Upper lobe of right lung (tissue), 1 donor: ENCODE measurements around the gene CHD9NB. TPM values are rescaled to one million over a fixed set of nuclear protein-coding genes. Genes with fewer than 3 reads are reported as not detected.
A peak's percentile ranks its signal among the peaks of the same experiment; 100 is the strongest.

Experiments
- ATAC-seq: fragments of 200-7000 bp; cut with Tn5 transposase; one replicate; pipeline ENCODE4 v1.9.1; 2020; ENCODE audit warnings: mild to moderate bottlenecking, moderate library complexity
- DNase-seq: peaks from one replicate; pipeline ENCODE4 v3.0.0-alpha.2; 2020
- H3K27ac ChIP-seq: fragments of 200-600 bp; one replicate; pipeline ENCODE4 v1.8.0; 2022
- H3K27me3 ChIP-seq: fragments of 200-600 bp; one replicate; pipeline ENCODE4 v1.8.0; 2022; ENCODE audit warnings: mild to moderate bottlenecking
- H3K36me3 ChIP-seq: fragments of 200-600 bp; one replicate; pipeline ENCODE4 v1.8.0; 2022
- H3K4me1 ChIP-seq: fragments of 200-600 bp; one replicate; pipeline ENCODE4 v1.8.0; 2022
- H3K4me3 ChIP-seq: fragments of 200-600 bp; one replicate; pipeline ENCODE4 v1.8.0; 2022; ENCODE audit warnings: mild to moderate bottlenecking
- H3K9me3 ChIP-seq: fragments of 200-600 bp; one replicate; pipeline ENCODE4 v1.8.0; 2022
- intact Hi-C: fragments of 100-400 bp; cut with DNase I; formaldehyde crosslinking; loops from one replicate; pipeline ENCODE4 v1.11.0; 2022
- total RNA-seq: library from RNA; stranded (reverse); fragmentation: NEBNext Ultra II Directional; extraction: Animal tissue kit (Norgen Biotek cat#: 25700); gene quantifications from one replicate; pipeline ENCODE4 v1.2.1, GENCODE V29; 2021
- TF ChIP-seq, protein P1 (sequence below): fragments of 200-600 bp; IDR thresholded peaks from one replicate; pipeline ENCODE4 v1.8.0; 2022; ENCODE audit warnings: antibody characterized with exemption
- donor health status: DM: no; HTN: yes; CAD: no; lungs with severe emphysema.

Gene CHD9NB
- total RNA-seq, 1 donor from 2014 or later: 1.1 TPM

DNA sequence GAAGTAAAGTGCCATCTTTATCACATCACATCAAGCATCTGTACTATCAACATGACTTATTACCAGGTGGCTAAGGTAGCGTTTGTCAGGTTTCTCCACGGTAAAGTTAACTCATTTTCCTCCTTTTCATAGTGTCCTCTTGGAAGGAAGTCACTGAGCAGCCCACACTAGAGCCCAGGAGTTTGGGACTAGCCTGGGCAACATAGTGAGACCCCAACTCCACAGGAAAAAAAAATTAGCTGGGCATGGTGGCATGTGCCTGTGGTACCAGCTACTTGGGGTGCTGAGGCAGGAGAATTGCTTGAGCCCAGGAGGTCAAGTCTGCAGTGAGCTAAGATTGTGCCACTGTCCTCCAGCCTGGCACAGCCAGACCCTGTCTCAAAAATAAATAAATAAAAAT lies 15.0 kb upstream of the CHD9NB start:
- Histone ChIP-seq H3K4me1 (peaks cover 49% of the 10 kb centered on the region), H3K4me3 (no peak overlapping the region), H3K27me3 (no peaks in the 10 kb centered on the region), H3K9me3 (no peaks in the 10 kb centered on the region), H3K27ac (no peak overlapping the region), H3K36me3 (no peaks in the 10 kb centered on the region)
- no peak for ATAC-seq
- TF ChIP-seq, protein P1, sequence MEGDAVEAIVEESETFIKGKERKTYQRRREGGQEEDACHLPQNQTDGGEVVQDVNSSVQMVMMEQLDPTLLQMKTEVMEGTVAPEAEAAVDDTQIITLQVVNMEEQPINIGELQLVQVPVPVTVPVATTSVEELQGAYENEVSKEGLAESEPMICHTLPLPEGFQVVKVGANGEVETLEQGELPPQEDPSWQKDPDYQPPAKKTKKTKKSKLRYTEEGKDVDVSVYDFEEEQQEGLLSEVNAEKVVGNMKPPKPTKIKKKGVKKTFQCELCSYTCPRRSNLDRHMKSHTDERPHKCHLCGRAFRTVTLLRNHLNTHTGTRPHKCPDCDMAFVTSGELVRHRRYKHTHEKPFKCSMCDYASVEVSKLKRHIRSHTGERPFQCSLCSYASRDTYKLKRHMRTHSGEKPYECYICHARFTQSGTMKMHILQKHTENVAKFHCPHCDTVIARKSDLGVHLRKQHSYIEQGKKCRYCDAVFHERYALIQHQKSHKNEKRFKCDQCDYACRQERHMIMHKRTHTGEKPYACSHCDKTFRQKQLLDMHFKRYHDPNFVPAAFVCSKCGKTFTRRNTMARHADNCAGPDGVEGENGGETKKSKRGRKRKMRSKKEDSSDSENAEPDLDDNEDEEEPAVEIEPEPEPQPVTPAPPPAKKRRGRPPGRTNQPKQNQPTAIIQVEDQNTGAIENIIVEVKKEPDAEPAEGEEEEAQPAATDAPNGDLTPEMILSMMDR: no peak
- intact Hi-C loops: no loop called here
- DNase-seq: no peak

DNA sequence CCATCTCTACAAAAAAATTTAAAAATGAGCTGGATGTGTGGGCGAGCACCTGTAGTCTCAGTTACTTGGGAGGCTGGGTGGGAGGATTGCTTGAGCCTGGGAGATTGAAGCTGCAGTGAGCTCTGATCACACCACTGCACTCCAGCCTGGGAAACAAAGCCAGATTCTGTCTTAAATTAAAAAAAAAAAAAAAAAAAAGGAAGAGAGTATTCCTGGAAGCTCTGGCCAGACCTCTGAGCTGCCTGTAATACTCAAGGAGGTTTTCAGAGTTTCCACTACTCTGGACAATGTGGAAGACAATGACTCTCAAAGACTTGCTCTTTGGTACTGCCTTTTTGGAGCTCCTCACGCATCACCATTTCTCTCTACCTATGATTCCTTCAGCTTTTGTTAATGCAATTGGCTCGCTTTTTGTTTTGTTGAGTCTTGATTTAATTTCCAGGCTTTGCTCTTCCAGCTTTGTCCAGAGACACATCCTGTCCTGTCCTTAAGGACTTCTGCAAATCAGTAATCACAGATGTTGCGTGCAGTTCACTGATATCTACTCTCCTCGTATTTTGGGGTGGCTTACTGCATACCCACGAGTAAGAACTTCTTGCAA lies 12.9 kb upstream of the CHD9NB start:
- TF ChIP-seq, protein P1: no peak
- peaks cover 40% of the 10 kb centered on the region for H3K4me1 ChIP-seq
- ATAC-seq: no peak
- DNase-seq: no peak
- intact Hi-C loops: no loop called here
- peak overlapping the region; percentile 9 for H3K27ac ChIP-seq
- no peak overlapping the region for H3K4me3 ChIP-seq
- no peaks in the 10 kb centered on the region for H3K27me3 ChIP-seq
- H3K36me3 ChIP-seq: no peaks in the 10 kb centered on the region
- H3K9me3 ChIP-seq: no peaks in the 10 kb centered on the region

DNA sequence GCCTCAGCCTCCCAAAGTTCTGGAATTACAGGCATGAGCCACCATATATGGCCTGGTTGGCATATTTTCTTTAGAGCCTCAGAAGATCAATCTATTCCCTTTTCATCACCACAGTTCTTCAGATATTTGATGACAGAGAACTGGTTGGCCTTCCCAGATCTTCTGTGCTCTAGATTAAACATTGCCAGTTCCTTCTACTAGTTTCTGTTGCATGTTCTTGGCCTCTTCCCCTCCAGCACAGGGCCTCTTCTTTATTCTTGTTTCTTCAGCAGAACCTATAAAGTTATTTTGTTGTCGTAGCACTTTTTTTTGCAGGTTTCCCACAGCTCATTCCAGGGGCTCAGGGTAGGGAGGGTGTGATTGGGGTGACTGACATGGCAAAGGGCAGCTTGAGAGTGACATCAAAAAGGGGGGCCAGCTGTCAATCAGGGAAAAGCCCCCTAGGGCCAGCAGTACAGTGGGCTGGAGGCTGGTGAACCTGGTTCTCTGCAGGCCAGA lies 11.4 kb upstream of the CHD9NB start:
- no peak overlapping the region for H3K27ac ChIP-seq
- intact Hi-C loops: no loop called here
- H3K4me3 ChIP-seq: no peak overlapping the region
- DNase-seq (no peak), ATAC-seq (no peak)
- no peaks in the 10 kb centered on the region for H3K27me3 ChIP-seq
- H3K4me1 ChIP-seq: peaks cover 33% of the 10 kb centered on the region
- H3K9me3 ChIP-seq: no peaks in the 10 kb centered on the region
- TF ChIP-seq, protein P1: no peak
- no peaks in the 10 kb centered on the region for H3K36me3 ChIP-seq

DNA sequence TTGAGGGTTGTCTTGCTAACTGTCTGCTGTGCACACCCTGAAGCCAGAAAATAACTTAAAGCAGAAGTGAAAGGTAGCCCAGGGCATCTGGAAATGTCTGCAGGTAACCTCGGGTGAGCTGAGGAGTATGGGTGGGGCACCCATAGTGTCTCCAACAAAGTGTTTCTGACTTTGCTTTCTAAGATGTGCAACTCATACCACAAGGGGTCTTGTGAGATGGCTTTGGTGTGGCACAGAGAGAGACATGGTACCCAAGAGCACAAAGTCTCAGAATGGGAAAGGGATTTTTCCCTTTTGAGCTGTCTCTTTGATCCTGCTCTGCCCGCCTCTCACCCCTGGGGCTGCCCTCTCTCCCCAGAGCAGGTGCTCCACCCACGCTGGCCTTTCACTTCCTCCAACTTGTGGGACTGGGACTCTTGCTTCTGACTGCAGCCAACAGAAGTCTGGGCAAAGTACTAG lies 9.0 kb upstream of the CHD9NB start:
- DNase-seq (peak; percentile 77), ATAC-seq (peak; percentile 92)
- intact Hi-C loops: no loop called here
- H3K4me3 ChIP-seq: no peak overlapping the region
- H3K4me1 ChIP-seq: peaks cover 34% of the 10 kb centered on the region
- H3K36me3 ChIP-seq: no peaks in the 10 kb centered on the region
- no peak overlapping the region for H3K27ac ChIP-seq
- no peaks in the 10 kb centered on the region for H3K9me3 ChIP-seq
- TF ChIP-seq, protein P1: no peak
- H3K27me3 ChIP-seq: no peaks in the 10 kb centered on the region

DNA sequence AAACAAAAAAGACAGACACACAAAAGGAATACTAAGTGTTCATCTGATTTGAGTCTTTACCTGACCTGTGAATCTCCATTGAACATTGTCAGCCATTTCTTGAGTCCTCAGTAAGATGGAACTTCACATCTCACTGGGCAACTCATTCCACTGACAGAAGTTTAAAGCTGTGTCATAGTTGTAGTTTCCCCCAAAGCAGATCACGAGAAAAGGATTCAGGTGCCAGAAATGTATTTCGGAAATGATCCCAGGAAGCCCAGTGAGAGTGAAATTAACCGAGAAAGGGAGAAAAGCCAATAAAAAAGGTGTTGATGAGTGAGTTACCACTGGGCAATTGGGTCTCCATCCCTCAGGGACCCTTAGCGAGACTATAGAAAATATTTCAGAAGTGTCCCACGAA lies 8.6 kb upstream of the CHD9NB start:
- Histone ChIP-seq H3K4me3 (no peak overlapping the region), H3K27me3 (no peaks in the 10 kb centered on the region), H3K36me3 (no peaks in the 10 kb centered on the region), H3K27ac (no peak overlapping the region), H3K9me3 (no peaks in the 10 kb centered on the region), H3K4me1 (peaks cover 38% of the 10 kb centered on the region)
- DNase-seq (no peak), ATAC-seq (no peak)
- intact Hi-C loops: no loop called here
- TF ChIP-seq, protein P1: no peak

DNA sequence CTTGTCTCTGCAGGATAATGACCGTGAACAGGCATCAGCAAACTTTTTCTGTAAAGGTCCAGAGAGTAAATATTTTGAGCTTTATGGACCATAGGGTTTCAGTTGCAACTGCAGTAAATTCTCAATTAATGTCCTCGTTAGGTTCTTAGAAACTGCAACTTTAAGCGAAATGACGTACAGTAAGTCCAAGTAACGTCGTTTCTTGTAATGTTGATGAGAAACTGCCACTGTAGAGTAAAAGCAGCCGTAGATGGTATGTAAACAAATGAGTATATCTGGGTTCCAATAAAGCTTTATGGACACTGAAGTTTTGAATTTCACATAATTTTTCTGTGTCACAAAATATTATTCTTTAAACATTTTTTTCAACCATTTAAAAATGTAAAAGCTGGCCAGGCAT lies 7.0 kb upstream of the CHD9NB start:
- H3K4me1 ChIP-seq: peaks cover 33% of the 10 kb centered on the region
- H3K4me3 ChIP-seq: no peak overlapping the region
- no peak for ATAC-seq
- H3K27me3 ChIP-seq: no peaks in the 10 kb centered on the region
- intact Hi-C loops: loop anchor here (5.0 kb wide), 1 partner anchor 98 kb away; no protein-coding TSS in a partner anchor
- DNase-seq: no peak
- no peaks in the 10 kb centered on the region for H3K9me3 ChIP-seq
- H3K27ac ChIP-seq: no peak overlapping the region
- H3K36me3 ChIP-seq: no peaks in the 10 kb centered on the region
- TF ChIP-seq, protein P1: no peak
